GM12892 (cell line): ENCODE measurements around the gene SORCS1.

Experiments used
- DNase-seq: peaks from one replicate; pipeline ENCODE4 v3.0.0; 2011; ENCODE audit not compliant: insufficient read length
- FAIRE-seq: peaks from 2 replicates; lab custom pipeline; 2011; peaks lifted over from hg19 to GRCh38; lab: Jason Lieb, UNC
- POLR2A ChIP-seq: IDR thresholded peaks from 2 replicates; pipeline ENCODE4 v1.6.1; 2011; ENCODE audit warnings: low read depth, low read length, control low read depth
- POLR2AphosphoS5 ChIP-seq: IDR thresholded peaks from 2 replicates; pipeline ENCODE4 v1.6.1; 2011; ENCODE audit warnings: low read depth, low read length, control low read depth
- TAF1 ChIP-seq: IDR thresholded peaks from 2 replicates; pipeline ENCODE4 v1.6.1; 2011; ENCODE audit warnings: low read depth, mild to moderate bottlenecking, control low read depth, low read length, borderline replicate concordance

SORCS1 gene

GRCh38 chr10:106648534-106649481 lies 515.7 kb downstream of the SORCS1 start:
- no peak for FAIRE-seq
- TF ChIP-seq POLR2AphosphoS5 = no peak
- no peak for TF ChIP-seq TAF1
- no peak for TF ChIP-seq POLR2A
- DNase-seq = no peak

GRCh38 chr10:106643473-106643872 lies 521.0 kb downstream of the SORCS1 start:
- DNase-seq = no peak
- no peak for FAIRE-seq
- no peak for TF ChIP-seq TAF1
- no peak for TF ChIP-seq POLR2AphosphoS5
- no peak for TF ChIP-seq POLR2A

- FAIRE-seq (no peak), DNase-seq (no peak)
- TF ChIP-seq POLR2A (no peak), POLR2AphosphoS5 (no peak)
These were observed 526.6 kb downstream of the SORCS1 start for GRCh38 chr10:106637873-106638272.

- FAIRE-seq (no peak), DNase-seq (no peak)
- TF ChIP-seq POLR2AphosphoS5 (no peak), TAF1 (no peak), POLR2A (no peak)
These were observed 527.6 kb downstream of the SORCS1 start for GRCh38 chr10:106636766-106637491.

GRCh38 chr10:106635947-106636346 lies 528.6 kb downstream of the SORCS1 start:
- FAIRE-seq (no peak), DNase-seq (no peak)
- TF ChIP-seq POLR2AphosphoS5 (no peak), TAF1 (no peak), POLR2A (no peak)

- no peak for FAIRE-seq
- TF ChIP-seq POLR2AphosphoS5 (no peak), TAF1 (no peak), POLR2A (no peak)
- DNase-seq = no peak
These were observed 533.3 kb downstream of the SORCS1 start for GRCh38 chr10:106631016-106631702.

- no peak for FAIRE-seq
- no peak for DNase-seq
- TF ChIP-seq POLR2A (no peak), TAF1 (no peak), POLR2AphosphoS5 (no peak)
These were observed 538.1 kb downstream of the SORCS1 start for GRCh38 chr10:106626371-106626770.

GRCh38 chr10:106625751-106626150 lies 538.8 kb downstream of the SORCS1 start:
- FAIRE-seq (no peak), DNase-seq (no peak)
- TF ChIP-seq POLR2AphosphoS5 (no peak), POLR2A (no peak), TAF1 (no peak)

GRCh38 chr10:106619346-106619745 lies 545.2 kb downstream of the SORCS1 start:
- DNase-seq (no peak), FAIRE-seq (no peak)
- TF ChIP-seq POLR2A (no peak), TAF1 (no peak), POLR2AphosphoS5 (no peak)

- no peak for DNase-seq
- TF ChIP-seq POLR2AphosphoS5 = no peak
- no peak for TF ChIP-seq POLR2A
- no peak for TF ChIP-seq TAF1
- no peak for FAIRE-seq
These were observed 545.9 kb downstream of the SORCS1 start for GRCh38 chr10:106618646-106619045.

- DNase-seq (no peak), FAIRE-seq (no peak)
- TF ChIP-seq POLR2A = no peak
These were observed 549.4 kb downstream of the SORCS1 start for GRCh38 chr10:106615081-106615480.

GRCh38 chr10:106614293-106614692 lies 550.2 kb downstream of the SORCS1 start:
- TF ChIP-seq POLR2AphosphoS5 (no peak), TAF1 (no peak), POLR2A (no peak)
- no peak for DNase-seq
- no peak for FAIRE-seq
